ENCODE data around the gene CCDC127.
"Not testable (repeated sequence)": the region's sequence is repeated elsewhere in the genome, so short reads cannot be mapped to it uniquely, and the experiment has no call there.

CCDC127 gene

GRCh38 chr5:204001-204400 is 14.0 kb downstream of the CCDC127 start:
- DNase-seq (ENCODE audit: low read depth), result no peak

GRCh38 chr5:203246-203930 is 14.6 kb downstream of the CCDC127 start:
- DNase-seq (ENCODE audit: low read depth), result no peak

- no peak for DNase-seq (ENCODE audit: low read depth)
Observed at GRCh38 chr5:201672-202071, 16.3 kb downstream of the CCDC127 start.

GRCh38 chr5:200985-201384 is 17.0 kb downstream of the CCDC127 start:
- DNase-seq (ENCODE audit: low read depth), result no peak

GRCh38 chr5:199950-200645 is 17.9 kb downstream of the CCDC127 start:
- DNase-seq (ENCODE audit: low read depth), result no peak

GRCh38 chr5:199197-199949 is 18.6 kb downstream of the CCDC127 start:
- DNase-seq (ENCODE audit: low read depth), result no peak

GRCh38 chr5:198516-199196 is 19.3 kb downstream of the CCDC127 start:
- no peak for DNase-seq (ENCODE audit: low read depth)

- DNase-seq (ENCODE audit: low read depth), result no peak
Observed at GRCh38 chr5:197892-198489, 20.0 kb downstream of the CCDC127 start.

- not testable (repeated sequence) for DNase-seq (ENCODE audit: low read depth)
Observed at GRCh38 chr5:197031-197430, 20.9 kb downstream of the CCDC127 start.

- no peak for DNase-seq (ENCODE audit: low read depth)
Observed at GRCh38 chr5:196350-196749, 21.6 kb downstream of the CCDC127 start.

- DNase-seq (ENCODE audit: low read depth), result no peak
Observed at GRCh38 chr5:195401-196160, 22.4 kb downstream of the CCDC127 start.

GRCh38 chr5:194603-195209 is 23.2 kb downstream of the CCDC127 start:
- DNase-seq (ENCODE audit: low read depth), result no peak

GRCh38 chr5:194102-194501 is 23.9 kb downstream of the CCDC127 start:
- no peak for DNase-seq (ENCODE audit: low read depth)

GRCh38 chr5:192970-193831 is 24.8 kb downstream of the CCDC127 start:
- DNase-seq (ENCODE audit: low read depth), result no peak

GRCh38 chr5:192691-192969 is 25.3 kb downstream of the CCDC127 start:
- DNase-seq (ENCODE audit: low read depth), result no peak

- no peak for DNase-seq (ENCODE audit: low read depth)
Observed at GRCh38 chr5:191949-192690, 25.8 kb downstream of the CCDC127 start.

- no peak for DNase-seq (ENCODE audit: low read depth)
Observed at GRCh38 chr5:191036-191948, 26.7 kb downstream of the CCDC127 start, which contains the start of gene LRRC14B. LRRC14B (plus strand) TSS chr5:191495; CDS start chr5:191539, 44 bp downstream.

GRCh38 chr5:190366-191035 is 27.5 kb downstream of the CCDC127 start:
- DNase-seq (ENCODE audit: low read depth), result no peak
